ENCODE results near the gene PARS2.

DNA sequence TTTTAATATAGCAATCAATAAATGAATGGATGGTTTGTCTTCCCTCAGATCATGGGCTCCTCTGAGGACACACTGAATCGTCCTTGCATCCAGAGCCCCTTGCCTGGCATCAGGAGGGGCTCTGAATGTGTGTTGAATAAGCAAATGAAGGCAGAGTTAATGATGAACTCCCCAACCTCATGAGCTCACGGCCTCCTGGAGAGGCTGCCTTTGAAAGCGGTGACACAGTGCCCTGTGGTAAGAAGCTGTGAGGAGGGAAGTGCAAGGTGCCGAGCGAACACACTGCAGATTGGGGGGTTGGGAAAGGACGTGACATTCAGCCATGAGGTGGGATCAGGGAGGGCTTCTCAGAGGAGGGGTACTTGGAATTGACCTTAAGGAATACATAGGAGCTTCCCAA is 3.2 kb upstream of the PARS2 start:
- no peak for TF ChIP-seq POLR2AphosphoS5 (IDR thresholded peaks at IDR 0.05)
- TF ChIP-seq, protein P1, sequence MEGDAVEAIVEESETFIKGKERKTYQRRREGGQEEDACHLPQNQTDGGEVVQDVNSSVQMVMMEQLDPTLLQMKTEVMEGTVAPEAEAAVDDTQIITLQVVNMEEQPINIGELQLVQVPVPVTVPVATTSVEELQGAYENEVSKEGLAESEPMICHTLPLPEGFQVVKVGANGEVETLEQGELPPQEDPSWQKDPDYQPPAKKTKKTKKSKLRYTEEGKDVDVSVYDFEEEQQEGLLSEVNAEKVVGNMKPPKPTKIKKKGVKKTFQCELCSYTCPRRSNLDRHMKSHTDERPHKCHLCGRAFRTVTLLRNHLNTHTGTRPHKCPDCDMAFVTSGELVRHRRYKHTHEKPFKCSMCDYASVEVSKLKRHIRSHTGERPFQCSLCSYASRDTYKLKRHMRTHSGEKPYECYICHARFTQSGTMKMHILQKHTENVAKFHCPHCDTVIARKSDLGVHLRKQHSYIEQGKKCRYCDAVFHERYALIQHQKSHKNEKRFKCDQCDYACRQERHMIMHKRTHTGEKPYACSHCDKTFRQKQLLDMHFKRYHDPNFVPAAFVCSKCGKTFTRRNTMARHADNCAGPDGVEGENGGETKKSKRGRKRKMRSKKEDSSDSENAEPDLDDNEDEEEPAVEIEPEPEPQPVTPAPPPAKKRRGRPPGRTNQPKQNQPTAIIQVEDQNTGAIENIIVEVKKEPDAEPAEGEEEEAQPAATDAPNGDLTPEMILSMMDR (IDR thresholded peaks at IDR 0.05) = no peak
- no peak for TF ChIP-seq POLR2A (IDR thresholded peaks at IDR 0.05)
- TF ChIP-seq EP300 (IDR thresholded peaks at IDR 0.05) = no peak
